TTC549 (cell line): Measurements from ENCODE around the gene BTD.

Experiments
- FAIRE-seq: peaks from 2 replicates; lab custom pipeline; 2012; peaks lifted over from hg19 to GRCh38; lab: Jason Lieb, UNC

The BTD gene

DNA sequence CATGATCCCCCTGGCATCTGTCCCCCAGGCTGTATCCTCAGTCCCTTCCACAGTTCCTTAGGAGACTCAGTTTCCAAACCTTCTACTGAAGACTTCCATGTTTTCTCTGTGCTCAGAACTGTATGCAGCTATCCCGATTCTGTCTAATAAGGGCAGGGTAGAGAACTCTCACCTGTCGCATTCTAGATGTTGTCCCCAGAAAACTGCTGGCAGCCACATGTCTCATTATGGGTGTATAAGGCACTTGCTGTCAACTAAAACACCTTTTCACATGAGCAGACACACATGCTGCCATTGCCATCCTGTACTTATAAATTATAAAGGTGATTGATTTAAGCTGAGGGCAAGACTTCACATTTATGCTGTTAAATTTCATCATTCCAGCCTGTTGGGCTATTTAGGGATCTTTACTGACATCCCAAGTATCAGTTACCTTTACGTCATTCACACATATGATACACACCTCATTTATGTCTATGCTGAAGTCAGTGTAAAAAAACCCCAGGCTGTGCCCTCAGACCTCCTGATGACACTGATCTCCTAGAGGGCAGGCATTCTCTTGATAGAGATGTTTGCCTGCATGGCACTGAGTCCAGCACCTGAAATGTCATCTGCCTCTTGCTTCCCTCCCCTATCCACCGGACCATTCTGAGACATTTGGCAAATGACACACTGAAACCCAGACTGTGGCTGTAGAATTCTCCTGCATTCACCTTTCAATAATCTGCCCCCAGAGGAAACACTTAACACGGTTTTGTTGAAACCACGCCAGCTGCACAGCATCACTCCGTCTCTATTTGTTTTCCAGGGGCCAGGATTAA lies 35.8 kb downstream of the BTD start:
- FAIRE-seq = no peak

DNA sequence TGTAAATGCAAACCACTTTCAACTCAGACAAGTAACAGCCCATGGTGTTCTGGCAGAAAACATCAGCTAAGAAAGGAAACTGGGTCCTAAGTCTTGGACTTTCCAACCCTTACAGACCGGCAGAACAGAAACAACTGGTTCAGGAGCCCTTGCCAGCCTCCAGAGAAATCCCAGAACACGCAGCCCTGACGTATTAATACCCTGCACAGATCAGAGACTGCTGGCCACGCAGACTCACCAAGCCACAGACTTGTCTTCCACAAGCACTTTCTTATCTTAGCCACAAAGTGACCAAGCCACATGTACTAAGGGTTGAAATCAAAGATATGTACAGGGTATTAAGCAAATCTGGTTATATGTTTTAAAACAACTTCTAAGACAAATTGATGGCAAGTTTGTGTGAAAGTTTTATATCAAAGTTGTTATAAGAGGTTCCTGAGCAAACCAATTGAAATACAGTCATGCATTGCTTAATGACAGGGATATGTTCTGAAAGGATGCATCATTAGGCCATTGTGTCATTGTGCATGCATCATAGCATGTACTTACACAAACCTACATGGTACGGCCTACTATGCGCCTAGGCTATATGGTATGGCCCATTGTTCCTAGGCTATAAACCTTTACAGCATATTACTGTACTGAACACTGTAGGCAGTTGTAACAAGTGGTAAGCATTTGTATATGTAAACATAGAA lies 36.8 kb downstream of the BTD start:
- FAIRE-seq = no peak

DNA sequence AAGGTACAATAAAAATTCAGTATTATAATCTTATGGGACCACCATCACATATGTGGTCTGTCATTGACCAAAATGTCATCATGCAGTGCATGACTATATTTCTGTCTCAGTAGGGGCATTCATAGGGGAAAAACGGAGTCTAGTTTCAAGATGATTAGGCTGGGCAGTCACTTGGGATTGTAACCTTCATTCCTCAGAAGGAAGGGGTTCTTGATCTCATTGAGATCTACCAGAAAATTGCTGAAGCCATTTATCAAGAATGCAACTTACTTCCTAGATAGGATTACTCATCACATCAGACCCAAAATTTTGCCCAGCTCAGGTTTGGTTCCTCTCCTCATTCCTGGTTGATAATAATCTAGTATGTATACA lies 37.3 kb downstream of the BTD start:
- no peak for FAIRE-seq

DNA sequence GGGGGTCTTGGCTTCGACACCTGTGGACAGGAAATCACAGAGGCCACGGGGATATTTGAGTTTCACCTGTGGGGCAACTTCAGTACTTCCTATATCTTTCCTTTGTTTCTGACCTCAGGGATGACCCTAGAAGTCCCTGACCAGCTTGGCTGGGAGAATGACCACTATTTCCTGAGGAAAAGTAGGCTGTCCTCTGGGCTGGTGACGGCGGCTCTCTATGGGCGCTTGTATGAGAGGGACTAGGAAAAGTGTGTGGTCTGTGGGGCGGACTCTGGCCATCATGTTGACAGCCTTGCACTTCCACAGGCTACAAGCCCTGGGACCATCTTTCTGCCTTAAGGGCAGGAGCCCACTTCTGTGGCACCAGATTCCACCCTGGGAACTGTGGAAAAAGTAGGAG lies 43.7 kb downstream of the BTD start:
- FAIRE-seq = no peak

DNA sequence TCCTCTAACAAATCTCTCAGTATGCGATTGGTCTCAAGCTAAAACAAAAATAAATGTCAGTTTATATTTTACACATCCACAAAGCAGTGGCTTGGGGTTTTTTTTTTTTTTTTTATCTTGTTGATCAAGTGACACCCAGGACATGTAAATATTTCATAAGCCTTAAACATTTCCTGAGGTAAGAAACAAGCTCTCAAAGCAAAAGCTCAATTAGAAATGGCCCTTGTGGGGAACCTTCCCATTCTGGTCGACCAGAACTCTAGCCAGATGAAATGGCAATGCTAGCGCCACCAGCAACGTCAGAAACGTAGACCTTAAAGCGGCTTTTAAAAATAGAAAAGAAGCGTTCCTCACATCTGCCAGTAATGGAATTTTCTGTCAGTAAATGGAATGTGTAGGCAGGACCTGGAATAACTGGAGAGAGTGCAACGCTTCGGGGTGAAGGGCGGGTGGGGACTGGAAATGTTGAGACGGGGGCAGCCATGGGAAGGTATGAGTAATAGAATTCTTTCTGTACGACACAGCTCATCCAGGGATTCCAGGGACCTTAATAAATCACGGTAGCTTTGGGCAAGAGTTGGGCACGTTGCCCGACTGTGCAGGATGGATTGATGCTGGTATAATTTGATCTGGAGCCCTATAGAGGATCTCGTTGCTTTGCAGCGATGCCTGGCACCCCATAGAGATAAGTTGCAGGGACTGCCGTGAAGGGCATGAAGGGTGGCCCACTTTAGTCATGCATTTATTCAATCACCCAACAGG lies 44.4 kb downstream of the BTD start:
- FAIRE-seq = no peak

DNA sequence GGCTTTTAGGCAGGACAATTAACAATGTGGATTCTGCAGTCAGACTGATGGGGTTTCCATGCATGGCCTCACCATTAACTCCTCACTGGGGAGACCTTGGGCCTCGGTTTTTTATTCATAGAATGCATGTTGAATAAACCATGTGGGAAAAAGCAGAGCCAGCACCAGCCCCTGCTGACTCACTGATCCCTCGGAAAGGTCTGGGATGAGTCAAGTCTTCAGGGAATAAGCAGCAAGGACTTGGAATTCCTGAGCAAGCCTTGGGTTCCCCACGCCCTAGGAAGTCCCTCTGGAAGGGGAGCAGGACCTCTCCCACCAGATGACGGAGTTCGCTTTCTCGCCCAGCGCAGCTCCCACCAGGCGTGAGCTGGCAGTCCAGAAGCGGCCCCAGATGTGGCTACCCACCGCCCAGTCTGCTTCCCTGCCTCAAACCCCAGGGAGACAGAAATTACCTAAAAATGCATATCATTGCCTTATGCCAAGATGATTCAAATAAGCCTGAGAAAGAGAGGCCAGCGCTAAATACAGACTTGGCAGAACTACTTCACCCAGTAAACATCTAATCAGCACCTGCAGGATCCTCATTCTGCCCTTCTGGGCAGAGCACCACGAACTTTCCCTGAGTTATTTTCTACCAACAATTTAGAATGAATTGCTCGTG lies 45.4 kb downstream of the BTD start:
- no peak for FAIRE-seq

DNA sequence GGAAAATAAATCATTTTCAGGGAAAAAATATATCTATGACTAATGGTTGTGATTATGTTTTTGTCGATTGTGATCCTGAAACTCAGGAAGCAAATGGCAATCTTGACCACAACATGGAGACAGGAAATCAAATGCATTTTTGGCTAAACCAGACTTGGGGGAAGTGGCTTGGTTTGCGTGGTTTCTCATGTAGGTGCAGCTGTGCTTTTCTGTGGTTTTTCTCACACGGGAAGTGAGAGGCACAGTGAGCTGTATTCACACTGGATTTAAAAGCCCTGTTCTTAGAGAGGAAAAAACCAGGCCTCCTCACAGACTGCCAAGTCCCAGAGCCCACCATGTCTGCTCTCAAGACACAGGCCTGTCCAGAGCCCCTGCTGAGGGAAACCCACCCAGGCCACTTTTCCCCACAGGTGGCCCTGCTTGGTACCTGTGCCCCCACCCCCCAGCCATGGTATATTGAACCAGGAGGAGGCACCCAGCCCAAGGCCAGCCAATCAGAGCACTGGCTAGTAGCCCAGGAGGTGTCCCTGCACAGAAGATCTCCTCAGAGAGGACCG lies 46.1 kb downstream of the BTD start:
- no peak for FAIRE-seq

DNA sequence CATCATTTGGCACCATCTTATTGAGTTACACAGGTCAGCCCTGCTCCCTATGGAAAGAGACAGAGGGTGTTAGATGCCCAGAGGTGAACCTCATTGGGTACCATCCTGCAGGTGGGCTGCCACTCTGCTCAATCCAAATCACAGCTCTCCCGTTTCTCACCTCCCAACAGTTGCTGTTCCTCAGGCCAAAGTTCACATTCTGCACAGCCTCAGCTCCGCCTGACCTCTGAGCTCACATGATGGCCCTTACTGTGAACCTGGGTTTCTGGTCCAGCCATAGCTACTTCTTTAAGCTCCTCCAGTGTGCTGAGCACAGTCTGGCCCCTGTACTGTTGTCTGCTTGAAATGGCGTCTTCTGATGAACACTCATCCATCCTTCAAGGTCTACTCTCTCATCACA lies 47.8 kb downstream of the BTD start:
- FAIRE-seq = no peak

DNA sequence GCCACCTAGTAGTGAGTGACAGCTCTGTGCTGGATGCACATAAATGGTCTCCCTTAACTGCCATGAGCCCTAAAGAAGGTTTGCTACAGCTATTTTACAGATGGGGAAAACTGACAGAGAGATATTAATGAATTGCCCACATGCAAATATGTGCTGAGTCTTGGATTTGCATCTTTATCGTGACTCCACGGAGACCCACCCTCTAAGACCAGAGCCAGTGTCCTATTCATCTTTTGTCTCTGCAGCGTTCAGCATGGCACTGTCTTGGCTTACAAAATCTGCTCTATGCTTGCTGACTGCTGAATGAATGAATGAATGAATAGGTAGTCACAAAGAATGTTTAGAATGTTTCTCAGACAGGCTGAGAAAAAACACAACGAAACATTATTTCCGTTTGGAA lies 48.3 kb downstream of the BTD start:
- no peak for FAIRE-seq

DNA sequence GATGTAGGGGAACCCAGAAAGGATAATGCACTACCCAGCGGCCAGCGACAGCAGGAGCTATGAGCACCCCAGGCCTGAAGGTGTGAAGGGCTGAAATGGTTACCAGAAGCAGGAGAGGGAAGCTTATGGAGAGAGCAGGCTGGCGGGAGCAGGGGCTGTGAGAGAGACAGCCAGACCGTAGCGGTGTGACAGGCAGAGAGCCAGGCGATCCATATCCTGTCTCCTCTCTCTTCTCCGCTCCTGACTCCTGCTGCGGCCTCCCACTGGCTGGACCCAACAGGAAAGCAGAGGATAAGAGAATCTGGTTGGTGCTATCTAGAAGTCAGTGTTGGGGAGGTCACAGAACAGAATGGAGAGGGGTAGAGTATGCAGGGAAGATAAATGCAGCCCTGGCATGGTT lies 49.9 kb downstream of the BTD start:
- no peak for FAIRE-seq

DNA sequence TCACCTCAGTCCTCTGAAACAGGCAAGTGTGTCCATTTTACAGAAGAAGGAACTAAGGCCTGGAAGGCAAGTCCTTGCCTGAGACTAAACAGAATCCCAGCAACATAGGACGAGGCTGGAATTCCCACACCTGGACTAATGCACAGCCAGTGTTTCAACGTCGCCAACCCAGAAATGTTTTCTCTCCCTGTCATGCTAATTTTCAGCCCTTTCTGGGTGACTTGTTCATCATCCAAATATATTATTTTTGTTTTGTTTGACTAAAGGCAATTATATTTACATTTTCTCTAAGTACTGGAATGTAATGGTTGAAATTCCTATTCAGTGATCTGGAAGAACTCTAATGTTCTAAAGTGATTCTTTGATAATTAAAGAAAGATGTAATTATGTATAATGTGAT lies 51.8 kb downstream of the BTD start:
- no peak for FAIRE-seq

DNA sequence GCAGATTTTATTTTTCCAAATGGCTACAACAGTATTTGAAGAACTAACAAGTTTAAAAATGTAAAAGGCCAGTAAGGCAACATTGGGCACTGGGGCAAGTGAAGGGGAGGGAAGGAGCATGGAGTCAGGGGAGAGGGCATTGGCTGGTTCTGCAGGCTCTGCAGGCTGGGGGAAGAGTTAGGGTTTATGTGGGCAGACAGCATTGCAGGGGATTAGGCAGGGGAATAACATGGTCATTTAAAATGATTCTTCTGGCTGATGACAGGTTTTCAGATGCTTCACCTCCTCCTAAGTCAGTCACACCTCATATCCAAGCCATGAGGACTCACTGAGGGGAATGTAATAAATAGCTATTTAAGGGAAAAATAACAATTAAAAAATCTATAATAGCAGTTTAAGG lies 52.6 kb downstream of the BTD start:
- no peak for FAIRE-seq

DNA sequence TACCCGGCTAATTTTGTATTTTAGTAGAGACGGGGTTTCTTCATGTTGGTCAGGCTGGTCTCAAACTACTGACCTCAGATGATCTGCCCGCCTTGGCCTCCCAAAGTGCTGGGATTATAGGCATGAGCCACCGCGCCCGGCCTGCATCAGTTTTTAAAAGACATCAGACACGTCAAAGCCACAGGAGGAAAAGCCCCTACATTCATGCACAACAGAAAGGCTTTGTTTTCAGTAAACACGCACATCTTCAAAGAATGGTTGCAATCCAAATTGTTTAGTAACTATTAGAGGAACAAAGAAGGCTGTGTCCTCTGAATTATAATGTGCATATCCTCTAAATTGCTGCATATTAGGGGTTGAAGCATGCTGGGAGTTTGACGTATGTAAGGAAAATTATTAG lies 53.3 kb downstream of the BTD start:
- no peak for FAIRE-seq

DNA sequence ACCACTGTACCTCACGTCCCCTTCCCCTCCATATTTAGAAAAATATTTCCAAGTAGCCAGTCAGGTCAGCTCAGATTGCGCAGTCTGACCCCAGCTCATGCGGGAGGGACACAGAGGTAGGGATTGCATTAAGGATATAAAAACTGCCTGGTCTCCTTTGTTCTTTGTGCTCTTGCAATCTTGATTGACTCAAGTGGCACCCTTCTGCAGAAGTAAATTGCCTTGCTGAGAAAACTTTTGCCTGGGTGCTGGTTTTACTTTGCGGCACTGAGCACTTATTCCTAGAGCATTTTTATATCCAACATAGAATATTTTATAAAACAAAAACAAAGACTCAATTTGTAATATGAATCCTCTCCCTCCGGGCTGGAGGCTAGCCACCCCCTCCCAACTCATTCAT lies 54.8 kb downstream of the BTD start:
- no peak for FAIRE-seq

DNA sequence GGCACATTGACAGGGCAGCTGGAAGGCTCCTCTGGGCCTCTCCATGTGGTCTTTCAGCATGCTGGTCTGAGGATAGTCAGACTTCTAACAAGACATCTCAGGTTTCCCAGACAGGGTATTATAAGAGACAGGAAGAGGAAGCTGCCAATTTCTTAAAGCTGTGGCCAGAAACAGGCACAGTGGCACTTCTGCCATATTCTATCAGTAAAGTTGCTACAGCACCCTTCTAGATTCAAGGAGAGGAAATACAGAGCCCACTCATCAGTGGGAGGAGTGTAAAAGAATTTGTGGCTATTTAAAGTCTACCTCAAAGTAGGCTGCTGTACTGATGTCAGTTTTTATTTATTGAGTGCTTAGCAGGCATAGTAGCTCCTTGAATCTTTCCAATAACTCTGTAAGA lies 55.5 kb downstream of the BTD start:
- FAIRE-seq = no peak

DNA sequence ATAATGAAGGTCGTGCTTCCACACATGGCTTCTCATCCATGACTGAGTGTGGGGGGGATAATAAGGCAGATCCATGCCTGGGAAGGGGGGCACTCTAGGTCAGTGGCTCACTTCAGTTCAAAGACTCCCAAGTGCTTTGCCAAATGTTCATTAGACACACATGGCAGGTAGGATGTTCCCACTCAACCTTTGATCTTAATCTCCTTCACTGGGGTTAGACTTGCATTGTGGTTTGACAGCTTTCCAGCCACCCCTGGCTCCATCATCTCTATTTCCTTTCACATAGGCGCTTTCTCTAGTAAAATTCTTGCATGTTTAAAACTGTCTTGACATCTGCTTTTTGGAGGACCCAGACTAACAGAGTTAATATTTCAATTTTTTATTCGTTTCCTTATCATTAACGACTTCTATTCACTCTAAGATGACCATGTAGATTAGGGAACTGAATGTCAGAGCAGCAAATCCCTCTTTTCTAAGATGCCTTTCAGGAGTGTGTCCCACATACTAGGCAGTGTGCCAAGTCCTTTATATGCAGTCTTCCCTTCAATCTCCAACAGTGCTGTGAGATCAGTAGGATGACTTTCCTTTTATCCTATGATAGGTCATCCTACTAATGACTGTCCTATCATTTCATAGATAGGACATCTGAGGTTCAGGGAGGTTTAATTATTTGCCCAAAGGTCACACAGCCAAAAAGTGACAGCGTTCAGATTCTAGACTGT lies 57.9 kb downstream of the BTD start:
- no peak for FAIRE-seq

DNA sequence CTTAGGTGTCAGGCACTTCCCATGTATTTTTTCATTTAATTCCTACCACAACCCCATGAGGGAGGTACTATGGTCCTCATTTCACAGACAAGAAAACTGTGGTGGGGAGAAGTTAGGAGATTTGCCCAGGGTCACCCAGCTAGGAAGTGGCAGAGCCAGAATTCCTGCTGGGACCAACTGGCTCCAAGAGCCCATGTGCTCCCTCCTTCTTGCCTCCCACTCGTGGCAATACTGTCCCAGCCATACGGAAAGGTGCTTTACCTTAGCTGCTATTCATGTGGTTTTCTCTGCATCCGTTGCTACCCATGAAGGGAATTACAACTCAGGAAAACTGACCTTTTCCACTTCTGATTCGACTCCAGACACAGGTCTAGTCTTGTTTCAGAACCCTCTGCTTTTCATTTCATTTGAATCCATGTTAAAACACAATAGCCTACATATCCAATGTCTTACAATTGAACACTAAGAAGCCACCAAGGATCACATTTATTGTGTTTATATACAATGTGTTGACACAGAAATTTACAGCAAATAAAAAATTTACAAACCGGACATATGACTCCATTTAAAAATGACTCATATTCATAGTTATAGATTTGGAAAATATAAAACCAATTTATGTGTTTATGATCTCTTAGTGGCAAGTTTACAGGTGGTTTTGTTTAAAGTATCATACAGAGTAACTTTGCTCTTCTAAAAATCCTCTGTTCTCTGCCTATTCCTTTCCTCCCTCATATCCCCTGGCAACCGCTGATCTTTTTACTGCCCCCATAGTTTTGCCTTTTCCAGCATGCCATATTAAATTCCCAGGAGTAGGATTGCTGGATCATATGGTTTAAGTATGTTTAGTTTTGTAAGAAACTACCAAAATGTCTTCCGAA lies 58.8 kb downstream of the BTD start:
- FAIRE-seq = no peak

DNA sequence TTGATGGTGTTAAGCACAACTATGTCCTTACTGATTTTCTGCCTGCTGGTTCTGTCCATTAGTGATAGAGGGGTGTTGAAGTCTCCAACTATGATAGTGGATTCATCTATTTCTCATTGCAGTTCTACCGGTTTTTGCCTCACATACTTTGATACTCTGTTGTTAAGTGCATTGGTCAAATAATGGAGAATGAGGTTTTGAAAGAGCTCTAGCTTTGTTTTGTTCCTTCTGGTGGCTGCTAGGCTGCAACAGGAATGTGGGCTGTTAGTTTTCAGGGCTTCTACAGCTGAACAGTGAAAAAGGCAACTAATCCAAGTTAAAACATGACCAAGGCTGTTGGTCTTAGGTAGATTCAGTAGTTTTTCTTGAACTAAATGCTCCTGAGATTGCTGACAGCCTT lies 62.6 kb downstream of the BTD start:
- no peak for FAIRE-seq

DNA sequence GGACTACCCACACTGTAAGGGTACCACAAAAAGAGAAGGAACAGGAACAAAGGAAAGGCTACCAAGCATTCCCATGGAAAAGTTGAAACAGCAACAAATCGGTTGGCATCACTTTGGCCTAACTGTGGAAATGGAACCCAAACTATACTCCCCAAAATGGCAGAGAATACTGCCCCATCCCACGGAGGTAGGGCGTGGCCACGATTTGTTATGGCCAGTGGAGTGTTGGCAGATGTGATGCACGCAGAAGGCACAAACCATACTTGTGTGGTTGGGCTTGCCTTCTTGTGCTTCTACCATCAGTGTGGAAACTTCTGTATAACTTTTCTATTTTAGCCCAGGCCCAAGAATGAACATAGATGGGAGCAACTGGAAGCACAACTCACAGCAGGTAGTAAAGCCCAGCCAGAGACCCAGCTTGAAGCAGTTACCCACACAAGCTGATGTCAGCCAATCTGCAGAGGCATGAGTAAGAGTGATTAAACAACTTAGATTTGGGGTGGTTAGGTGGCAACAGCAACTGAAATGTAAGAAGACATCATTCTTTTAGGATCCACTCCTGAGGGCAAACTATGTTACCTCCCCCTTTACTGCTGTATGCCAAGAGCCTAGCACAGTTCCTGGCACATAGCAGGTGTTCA lies 64.1 kb downstream of the BTD start:
- no peak for FAIRE-seq

DNA sequence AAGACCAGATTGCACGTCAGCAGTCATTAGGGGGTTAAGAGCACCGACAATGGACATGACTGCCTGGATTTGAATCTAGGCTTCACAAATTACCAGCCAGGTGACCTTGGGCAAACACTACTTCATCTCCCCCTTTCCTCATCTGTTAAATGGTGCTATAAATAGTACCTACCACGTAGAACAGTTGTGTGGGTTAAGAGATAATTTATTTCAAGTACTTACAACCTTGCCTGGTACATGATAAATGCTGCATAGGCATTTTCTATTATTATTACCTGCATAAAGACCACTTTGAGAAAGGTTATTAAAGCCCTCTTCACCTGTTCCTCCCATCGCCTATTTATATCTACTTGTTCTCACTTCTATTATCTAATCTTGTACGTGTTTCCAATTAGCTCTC lies 64.7 kb downstream of the BTD start:
- no peak for FAIRE-seq
